HEK293T (cell line): ENCODE data around the gene CPLX4.

Experiments used
- BHLHE40 ChIP-seq: fragments of 450-650 bp; IDR thresholded peaks from 2 replicates; pipeline ENCODE4 v1.6.1; 2016; ENCODE audit warnings: mild to moderate bottlenecking, moderate library complexity, borderline replicate concordance
- ELF4 ChIP-seq: fragments of 450-650 bp; IDR thresholded peaks from 2 replicates; pipeline ENCODE4 v1.6.1; 2017; ENCODE audit warnings: antibody characterized with exemption
- FOXA1 ChIP-seq: fragments of 450-650 bp; IDR thresholded peaks from 2 replicates; pipeline ENCODE4 v1.6.1; 2016; ENCODE audit warnings: mild to moderate bottlenecking
- FOXK2 ChIP-seq: fragments of 450-650 bp; IDR thresholded peaks from 2 replicates; pipeline ENCODE4 v1.6.1; 2016; ENCODE audit warnings: mild to moderate bottlenecking
- FOXM1 ChIP-seq: fragments of 450-650 bp; IDR thresholded peaks from 2 replicates; pipeline ENCODE4 v1.6.1; 2017; ENCODE audit warnings: mild to moderate bottlenecking, borderline replicate concordance
- NFRKB ChIP-seq: fragments of 450-650 bp; IDR thresholded peaks from 2 replicates; pipeline ENCODE4 v1.6.1; 2016; ENCODE audit warnings: mild to moderate bottlenecking, moderate library complexity
- SP1 ChIP-seq: fragments of 450-650 bp; IDR thresholded peaks from 2 replicates; pipeline ENCODE4 v1.6.1; 2017
- SUZ12 ChIP-seq: fragments of 450-650 bp; IDR thresholded peaks from 2 replicates; pipeline ENCODE4 v1.6.1; 2016; ENCODE audit warnings: mild to moderate bottlenecking
- TARDBP ChIP-seq: fragments of 450-650 bp; IDR thresholded peaks from 2 replicates; pipeline ENCODE4 v1.6.1; 2016

GRCh38 chr18:59279722-59280121, 38.7 kb downstream of the CPLX4 start:
- TF ChIP-seq FOXK2 = no peak
- no peak for TF ChIP-seq SP1
- no peak for TF ChIP-seq FOXM1
- TF ChIP-seq SUZ12 = no peak
- no peak for TF ChIP-seq BHLHE40
- TF ChIP-seq ELF4 = no peak
- TF ChIP-seq TARDBP = no peak
- TF ChIP-seq NFRKB = no peak
- no peak for TF ChIP-seq FOXA1
